Gastrocnemius medialis (tissue), 4 donors: ENCODE data around the gene SETBP1. TPM values are rescaled to one million over a fixed set of nuclear protein-coding genes. Genes with fewer than 3 reads are reported as not detected.

ENCODE experiments used
- ATAC-seq, 2 donors: fragments of 150-250 bp; one replicate each; pipeline ENCODE4 v1.9.1; 2016
- DNase-seq, 2 donors: peaks; one replicate each; pipeline ENCODE4 v3.0.0-alpha.2; 2019
- H3K27ac ChIP-seq, 4 donors: fragments of 200-600 bp; sonication (generic); 1 replicate in 1 of 4; 2 replicates in 3 of 4; pipeline ENCODE4 v1.5.1; 2016 to 2018; ENCODE audit warnings: mild to moderate bottlenecking in 2 of 4, moderate library complexity in 1 of 4
- H3K27me3 ChIP-seq, 3 donors: fragments of 200-600 bp; sonication (generic) in 2 of 3; 1 replicate in 1 of 3; 2 replicates in 2 of 3; pipeline versions ENCODE4 v1.5.1 to v1.6.0; 2016 to 2019; ENCODE audit warnings: mild to moderate bottlenecking in 1 of 3, moderate library complexity in 1 of 3
- H3K36me3 ChIP-seq, 2 donors: fragments of 200-600 bp; sonication (generic) in 1 of 2; one replicate each; pipeline ENCODE4 v1.5.1; 2017 to 2018
- H3K4me1 ChIP-seq, 2 donors: fragments of 200-600 bp; sonication (generic) in 1 of 2; one replicate each; pipeline ENCODE4 v1.5.1; 2016 to 2017; ENCODE audit warnings: mild to moderate bottlenecking in 2 of 2
- H3K4me3 ChIP-seq, 4 donors: fragments of 200-600 bp; sonication (generic) in 3 of 4; 1 replicate in 1 of 4; 2 replicates in 3 of 4; pipeline ENCODE4 v1.5.1; 2016 to 2019; ENCODE audit warnings: mild to moderate bottlenecking in 2 of 4
- H3K9me3 ChIP-seq, 3 donors: fragments of 200-600 bp; sonication (generic) in 2 of 3; 1 replicate in 1 of 3; 2 replicates in 2 of 3; pipeline ENCODE4 v1.5.1; 2016 to 2019
- CTCF ChIP-seq, 5 experiments: fragments of 450-650 bp in 3 of 5; fragments of 200-600 bp in 2 of 5; sonication (generic) in 2 of 5; IDR thresholded peaks in 4 of 5; conservative IDR thresholded peaks in 1 of 5; 1 replicate in 4 of 5; 2 replicates in 1 of 5; pipeline ENCODE4 v1.5.1; 2016 to 2019; ENCODE audit warnings: antibody characterized with exemption in 5 of 5, mild to moderate bottlenecking in 3 of 5, moderate library complexity in 3 of 5
- POLR2A ChIP-seq, 2 donors: fragments of 450-650 bp; IDR thresholded peaks; one replicate each; pipeline ENCODE4 v1.6.1; 2017; ENCODE audit warnings: antibody characterized with exemption in 2 of 2, mild to moderate bottlenecking in 2 of 2, moderate library complexity in 2 of 2
- in situ Hi-C, 4 donors: fragments of 200-750 bp; cut with MboI; loops; one replicate each; pipeline versions ENCODE4 v1.15.0 to v1.8.0; 2017; ENCODE audit warnings: low sequenced_read_pairs in 4 of 4
- intact Hi-C: fragments of 100-400 bp; cut with DNase I; formaldehyde crosslinking; loops from one replicate; pipeline ENCODE4 v1.15.1; 2023; ENCODE audit warnings: low total_unique reads
- total RNA-seq, 4 donors: library from RNA; depleted of rRNA; stranded (reverse); fragments of >200 nt; gene quantifications; one replicate each; pipeline versions ENCODE4 v1.1.0 to v1.2.3, GENCODE V29; 2016

The SETBP1 gene
- total RNA-seq, 4 donors from 2014 or later: 9.2 to 20.0 (median 15.3) TPM

GRCh38 chr18:44783371-44783770, 102.7 kb downstream of the SETBP1 start:
- Histone ChIP-seq H3K4me3 (no peak overlapping the region), H3K36me3 (no peaks in the 10 kb centered on the region), H3K4me1 (peaks cover 48 to 69% of the 10 kb centered on the region in 2 donors), H3K27ac (no peak overlapping the region), H3K27me3 (no peaks in the 10 kb centered on the region), H3K9me3 (no peaks in the 10 kb centered on the region)
- TF ChIP-seq CTCF (IDR thresholded peaks at IDR 0.05 in 4 of 5, conservative IDR thresholded peaks at IDR 0.05 in 1 of 5): no peak
- TF ChIP-seq POLR2A (IDR thresholded peaks at IDR 0.05): no peak
- DNase-seq (no peak), ATAC-seq (no peak)
- in situ Hi-C loops (loop anchor here in 1 of 4 donors (25.0 kb wide), 1 partner anchor 96 kb away; the partner anchor contains the start of gene SETBP1), intact Hi-C loops (no loop called here)

DNA sequence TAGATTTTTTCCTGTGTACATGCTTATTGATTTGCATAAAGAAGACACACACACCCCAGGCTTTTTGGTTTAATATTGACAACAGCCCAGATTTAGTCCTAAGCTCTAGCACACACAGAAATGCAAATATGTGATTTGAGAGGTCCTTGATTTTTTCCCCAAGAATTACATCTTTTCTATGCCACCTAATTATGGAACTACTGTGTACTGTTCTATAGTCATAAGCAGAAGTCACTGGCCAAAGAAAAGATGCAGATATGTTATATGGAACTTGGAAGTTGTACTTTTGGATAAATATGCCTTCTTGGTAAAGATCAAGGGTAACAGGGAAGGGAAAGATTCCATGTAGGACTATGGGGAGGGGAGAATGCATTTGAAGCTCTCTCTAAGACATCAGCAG, 105.6 kb downstream of the SETBP1 start:
- DNase-seq (no peak), ATAC-seq (no peak)
- peak overlapping the region; percentile 9 to 59 (median 48) for H3K27ac ChIP-seq
- peaks cover 65 to 91% of the 10 kb centered on the region in 2 donors for H3K4me1 ChIP-seq
- peak overlapping the region in 3 of 4 donors; percentile 14 to 31 (median 27) for H3K4me3 ChIP-seq
- no peaks in the 10 kb centered on the region for H3K27me3 ChIP-seq
- in situ Hi-C loops (loop anchor here in 1 of 4 donors (25.0 kb wide), 1 partner anchor 99 kb away; the partner anchor contains the start of gene SETBP1), intact Hi-C loops (no loop called here)
- no peaks in the 10 kb centered on the region for H3K9me3 ChIP-seq
- H3K36me3 ChIP-seq: no peaks in the 10 kb centered on the region
- TF ChIP-seq CTCF (IDR thresholded peaks at IDR 0.05 in 4 of 5, conservative IDR thresholded peaks at IDR 0.05 in 1 of 5) (no peak), POLR2A (IDR thresholded peaks at IDR 0.05) (no peak)

DNA sequence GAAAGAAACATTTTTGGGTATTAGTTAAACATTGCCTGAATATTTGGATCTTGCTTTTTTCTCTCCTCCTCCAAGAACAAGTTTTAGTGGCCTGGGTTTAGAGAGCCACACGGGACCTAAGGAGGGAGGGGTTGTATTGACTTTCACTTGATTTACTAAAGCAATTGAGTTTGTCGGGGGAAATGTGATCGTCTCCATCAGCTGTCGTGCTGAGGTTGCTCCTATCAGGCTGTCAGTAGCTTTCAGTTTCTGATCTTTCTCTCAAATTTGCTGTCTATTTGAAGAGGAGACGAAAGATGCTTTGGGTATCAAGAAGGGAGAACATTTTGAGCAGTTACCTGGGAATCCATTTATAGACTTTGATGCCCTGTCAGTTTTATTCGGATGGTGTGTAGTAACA, 106.0 kb downstream of the SETBP1 start:
- in situ Hi-C loops (loop anchor here in 1 of 4 donors (25.0 kb wide), 1 partner anchor 99 kb away; the partner anchor contains the start of gene SETBP1), intact Hi-C loops (no loop called here)
- Histone ChIP-seq H3K27ac (peak overlapping the region; percentile 9 to 59 (median 48)), H3K9me3 (no peaks in the 10 kb centered on the region), H3K36me3 (no peaks in the 10 kb centered on the region), H3K4me1 (peaks cover 65 to 91% of the 10 kb centered on the region in 2 donors), H3K4me3 (peak overlapping the region; percentile 14 to 31 (median 24)), H3K27me3 (no peaks in the 10 kb centered on the region)
- TF ChIP-seq CTCF (IDR thresholded peaks at IDR 0.05 in 4 of 5, conservative IDR thresholded peaks at IDR 0.05 in 1 of 5) (no peak), POLR2A (IDR thresholded peaks at IDR 0.05) (no peak)
- no peak for ATAC-seq
- no peak for DNase-seq

DNA sequence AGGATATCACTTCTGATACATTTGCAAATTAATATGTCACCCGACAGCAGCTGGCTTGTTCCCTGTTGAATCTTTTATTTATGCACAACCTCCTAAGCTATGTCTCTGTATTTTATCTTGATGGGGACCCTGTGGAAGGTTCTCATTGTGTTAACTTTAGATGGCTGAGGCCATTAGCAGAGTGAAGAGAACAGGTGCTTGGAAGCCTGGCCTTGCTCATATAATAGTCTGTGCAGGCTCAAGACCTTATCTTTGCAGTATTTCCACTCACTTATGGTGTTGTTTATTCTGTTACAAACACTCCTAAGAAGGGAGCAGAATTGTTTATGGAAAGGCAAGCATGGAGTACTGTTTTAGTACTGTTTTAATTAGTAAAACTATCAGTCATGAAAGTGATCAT, 107.6 kb downstream of the SETBP1 start:
- Histone ChIP-seq H3K27me3 (no peaks in the 10 kb centered on the region), H3K4me1 (peaks cover 67 to 91% of the 10 kb centered on the region in 2 donors), H3K36me3 (no peaks in the 10 kb centered on the region), H3K9me3 (no peaks in the 10 kb centered on the region), H3K4me3 (no peak overlapping the region), H3K27ac (peak overlapping the region; percentile 31 to 91 (median 70))
- peak in 1 of 2 donors; percentile 29 for ATAC-seq
- in situ Hi-C loops (loop anchor here in 1 of 4 donors (25.0 kb wide), 1 partner anchor 101 kb away; the partner anchor contains the start of gene SETBP1), intact Hi-C loops (no loop called here)
- DNase-seq: no peak
- TF ChIP-seq POLR2A (IDR thresholded peaks at IDR 0.05): no peak
- TF ChIP-seq CTCF (IDR thresholded peaks at IDR 0.05 in 4 of 5, conservative IDR thresholded peaks at IDR 0.05 in 1 of 5): no peak
